ENCODE results near the gene ARHGAP23.

The ARHGAP23 gene

GRCh38 chr17:38417210-38417951 is 10.9 kb upstream of the ARHGAP23 start:
- peak; percentile 71 to 77 for DNase-seq
- TF ChIP-seq POLR2A (IDR thresholded peaks at IDR 0.05; ENCODE audit: low read length) = no peak
- TF ChIP-seq GATA1 (IDR thresholded peaks at IDR 0.05; ENCODE audit: low read depth, low read length) = no peak

- TF ChIP-seq GATA1 (IDR thresholded peaks at IDR 0.05; ENCODE audit: low read depth, low read length) (no peak), POLR2A (IDR thresholded peaks at IDR 0.05; ENCODE audit: low read length) (no peak)
- no peak for DNase-seq
These were observed 10.1 kb upstream of the ARHGAP23 start for GRCh38 chr17:38418062-38418692.

- DNase-seq = no peak
- TF ChIP-seq POLR2A (IDR thresholded peaks at IDR 0.05; ENCODE audit: low read length) = no peak
- no peak for TF ChIP-seq GATA1 (IDR thresholded peaks at IDR 0.05; ENCODE audit: low read depth, low read length)
These were observed 9.4 kb upstream of the ARHGAP23 start for GRCh38 chr17:38418693-38419507.

GRCh38 chr17:38419508-38419981 is 8.7 kb upstream of the ARHGAP23 start:
- TF ChIP-seq POLR2A (IDR thresholded peaks at IDR 0.05; ENCODE audit: low read length) = no peak
- DNase-seq = no peak

- TF ChIP-seq GATA1 (IDR thresholded peaks at IDR 0.05; ENCODE audit: low read depth, low read length) (no peak), POLR2A (IDR thresholded peaks at IDR 0.05; ENCODE audit: low read length) (no peak)
- no peak for DNase-seq
These were observed 7.7 kb upstream of the ARHGAP23 start for GRCh38 chr17:38420518-38420917.

GRCh38 chr17:38421171-38421841 is 7.0 kb upstream of the ARHGAP23 start:
- DNase-seq = no peak

GRCh38 chr17:38421871-38422827 is 6.1 kb upstream of the ARHGAP23 start:
- TF ChIP-seq GATA1 (IDR thresholded peaks at IDR 0.05; ENCODE audit: low read depth, low read length) = no peak
- TF ChIP-seq POLR2A (IDR thresholded peaks at IDR 0.05; ENCODE audit: low read length) = no peak
- no peak for DNase-seq

More at GRCh38 chr17:38421171-38421841, 7.0 kb upstream of the ARHGAP23 start:
- TF ChIP-seq POLR2A (IDR thresholded peaks at IDR 0.05; ENCODE audit: low read length) (no peak), GATA1 (IDR thresholded peaks at IDR 0.05; ENCODE audit: low read depth, low read length) (no peak)

GRCh38 chr17:38424297-38424972 is 3.8 kb upstream of the ARHGAP23 start:
- DNase-seq = no peak
- TF ChIP-seq GATA1 (IDR thresholded peaks at IDR 0.05; ENCODE audit: low read depth, low read length) = no peak
- TF ChIP-seq POLR2A (IDR thresholded peaks at IDR 0.05; ENCODE audit: low read length) = no peak

GRCh38 chr17:38425031-38425430 is 3.2 kb upstream of the ARHGAP23 start:
- no peak for TF ChIP-seq POLR2A (IDR thresholded peaks at IDR 0.05; ENCODE audit: low read length)
- DNase-seq = no peak

- TF ChIP-seq POLR2A (IDR thresholded peaks at IDR 0.05; ENCODE audit: low read length) (no peak), GATA1 (IDR thresholded peaks at IDR 0.05; ENCODE audit: low read depth, low read length) (no peak)
- DNase-seq = no peak
These were observed 2.5 kb upstream of the ARHGAP23 start for GRCh38 chr17:38425744-38426143.

GRCh38 chr17:38426441-38426840 is 1.8 kb upstream of the ARHGAP23 start:
- no peak for TF ChIP-seq GATA1 (IDR thresholded peaks at IDR 0.05; ENCODE audit: low read depth, low read length)
- no peak for TF ChIP-seq POLR2A (IDR thresholded peaks at IDR 0.05; ENCODE audit: low read length)
- DNase-seq = no peak

Measured in erythroblast (primary cell).